T-helper 22 cell (primary cell): ENCODE data around the gene TMEM37.

ENCODE experiments used
- DNase-seq: peaks from one replicate; pipeline ENCODE4 v3.0.0-alpha.2; 2020; ENCODE audit warnings: low read depth

TMEM37 gene

GRCh38 chr2:119419065-119419464, 12.6 kb upstream of the TMEM37 start:
- no peak for DNase-seq

DNA sequence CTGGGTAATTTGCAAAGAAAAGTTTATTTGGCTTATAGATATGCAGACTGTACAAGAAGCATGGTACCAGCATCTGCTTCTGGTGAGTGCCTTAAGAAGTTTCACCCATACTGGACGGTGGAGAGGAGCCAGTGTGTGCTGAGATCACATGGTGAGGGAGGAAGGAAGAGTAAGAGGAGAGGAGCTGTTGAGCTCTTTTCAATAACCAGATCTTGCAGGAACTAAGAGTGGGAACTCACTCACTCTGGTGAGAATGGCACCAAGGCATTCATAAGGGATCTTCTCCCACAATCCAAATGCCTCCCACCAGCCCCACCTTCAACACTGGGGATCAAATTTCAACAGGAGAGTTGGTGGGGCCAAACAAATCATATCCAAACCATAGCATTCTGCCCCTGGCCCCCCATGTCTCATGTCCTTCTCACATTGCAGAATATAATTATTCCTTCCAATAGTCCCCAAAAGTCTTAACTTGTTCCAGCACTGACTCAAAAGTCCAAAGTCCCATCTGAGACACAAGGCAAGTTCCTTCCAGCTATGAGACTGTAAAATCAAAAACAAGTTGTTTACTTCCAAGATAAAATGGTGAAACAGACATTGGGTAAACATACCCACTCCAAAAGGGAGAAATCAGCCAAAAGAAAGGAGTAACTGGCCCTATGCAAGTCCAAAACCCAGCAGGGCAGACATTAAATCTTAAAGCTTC, 11.7 kb upstream of the TMEM37 start:
- no peak for DNase-seq

DNA sequence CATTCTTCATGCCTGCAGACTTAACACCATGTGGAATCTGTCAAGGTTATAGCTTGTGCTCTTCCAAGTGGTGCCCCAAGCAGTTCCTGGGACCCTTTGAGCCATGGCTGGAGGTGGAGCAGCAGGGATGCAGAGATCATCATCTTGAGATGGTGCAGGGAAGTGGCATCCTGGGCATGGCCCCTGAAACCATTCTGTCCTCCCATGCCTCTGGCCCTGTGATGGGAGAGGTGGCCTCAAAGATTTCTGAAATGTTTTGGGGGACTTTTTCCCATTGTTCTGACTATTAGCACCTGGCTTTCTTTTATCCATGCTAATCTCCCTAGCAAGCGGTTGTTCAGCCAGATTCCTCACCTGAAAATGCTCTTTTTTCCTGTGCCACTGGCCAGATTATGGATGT, 10.3 kb upstream of the TMEM37 start:
- DNase-seq = no peak

GRCh38 chr2:119421741-119422140, 9.9 kb upstream of the TMEM37 start:
- no peak for DNase-seq

- no peak for DNase-seq
Observed at GRCh38 chr2:119422360-119423107, 9.1 kb upstream of the TMEM37 start.

- DNase-seq = no peak
Observed at GRCh38 chr2:119423108-119423444, 8.6 kb upstream of the TMEM37 start.

GRCh38 chr2:119423811-119424210, 7.8 kb upstream of the TMEM37 start:
- DNase-seq = no peak

GRCh38 chr2:119424284-119425118, 7.2 kb upstream of the TMEM37 start:
- no peak for DNase-seq

DNA sequence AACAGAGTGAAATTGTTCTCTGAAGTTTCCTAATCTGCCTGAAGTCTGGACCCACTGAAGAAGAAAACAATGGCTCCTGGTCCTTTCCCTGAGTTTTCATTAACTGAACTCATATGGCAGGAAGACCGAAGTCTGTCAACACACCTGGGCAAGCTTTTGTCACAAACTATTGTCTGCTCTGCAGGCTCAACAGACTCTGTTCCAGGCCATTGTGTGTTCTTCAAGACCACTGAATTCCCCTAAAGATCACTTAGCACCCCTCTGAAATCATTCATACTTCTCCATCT, 6.6 kb upstream of the TMEM37 start:
- DNase-seq = no peak

- DNase-seq = no peak
Observed at GRCh38 chr2:119425620-119426395, 5.8 kb upstream of the TMEM37 start.

DNA sequence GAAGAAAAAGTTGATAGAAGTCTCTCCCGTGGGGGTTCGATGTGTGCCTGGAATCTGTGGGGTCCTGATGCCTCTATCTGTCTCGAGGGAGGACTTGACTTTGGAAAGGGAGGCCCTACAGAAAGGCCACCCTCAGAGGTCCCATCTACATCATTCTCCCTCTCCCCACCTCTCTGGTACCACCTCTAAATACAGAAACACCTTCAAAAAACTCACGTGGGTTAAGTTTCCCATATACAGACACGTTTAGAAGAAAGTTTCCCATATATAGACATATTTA, 5.3 kb upstream of the TMEM37 start:
- DNase-seq = no peak

- no peak for DNase-seq
Observed at GRCh38 chr2:119426801-119427395, 4.8 kb upstream of the TMEM37 start.

DNA sequence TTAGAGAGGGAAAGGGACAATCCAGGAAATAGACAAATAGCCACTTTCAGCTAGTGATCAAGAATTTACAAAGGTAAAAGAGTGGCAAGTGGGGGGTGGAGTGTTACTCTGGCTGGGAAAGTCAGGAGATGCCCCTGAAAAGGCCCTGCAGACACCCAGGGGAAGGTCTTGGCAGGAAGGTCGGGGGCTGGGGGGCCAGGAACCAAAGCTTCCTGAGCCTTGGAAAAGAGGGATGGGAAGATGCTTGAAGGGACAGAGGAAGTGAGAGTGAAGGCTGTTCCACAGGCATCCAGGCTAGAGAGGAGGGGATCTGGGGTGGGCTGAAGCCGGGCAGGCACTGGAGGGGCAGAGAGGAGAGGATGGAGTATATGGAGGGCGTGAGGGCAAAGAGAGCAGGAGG, 3.9 kb upstream of the TMEM37 start:
- no peak for DNase-seq

- DNase-seq = no peak
Observed at GRCh38 chr2:119428488-119429224, 3.0 kb upstream of the TMEM37 start.

DNA sequence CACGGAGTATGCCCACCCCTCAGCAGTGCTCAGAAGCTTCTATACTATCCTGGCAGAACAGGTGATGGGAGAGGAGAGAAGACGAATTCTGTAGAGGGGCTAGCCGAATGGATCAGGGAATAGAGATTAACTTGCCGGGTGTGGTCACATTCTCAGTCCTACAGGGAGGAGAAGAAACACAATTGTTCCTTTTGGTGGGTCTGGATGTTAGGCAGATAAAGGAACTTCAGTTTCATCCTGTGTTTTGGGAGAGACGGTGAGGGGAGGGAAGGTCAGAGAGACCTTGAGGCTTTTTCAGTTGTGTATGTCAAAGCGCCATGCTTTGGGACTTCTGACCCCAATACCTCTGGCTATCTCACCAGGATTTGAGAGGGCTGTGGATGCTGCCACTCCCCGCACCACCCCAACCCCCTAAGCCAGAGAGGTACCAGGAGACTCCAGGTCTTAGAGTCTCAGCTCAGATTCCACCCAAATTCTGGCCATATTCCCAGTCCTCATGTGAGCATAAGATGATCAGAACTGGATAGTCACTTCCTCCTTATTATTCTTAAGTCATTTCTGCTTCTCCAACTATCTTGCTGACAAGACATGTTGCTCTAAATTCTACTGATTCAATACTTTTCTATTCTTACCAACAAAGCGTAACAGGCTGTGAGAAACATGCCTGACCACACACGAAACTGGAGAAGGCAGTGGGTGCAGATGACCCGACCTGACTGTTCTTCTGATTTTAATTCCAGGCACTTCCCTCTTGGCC, 2.3 kb upstream of the TMEM37 start:
- DNase-seq = no peak

DNA sequence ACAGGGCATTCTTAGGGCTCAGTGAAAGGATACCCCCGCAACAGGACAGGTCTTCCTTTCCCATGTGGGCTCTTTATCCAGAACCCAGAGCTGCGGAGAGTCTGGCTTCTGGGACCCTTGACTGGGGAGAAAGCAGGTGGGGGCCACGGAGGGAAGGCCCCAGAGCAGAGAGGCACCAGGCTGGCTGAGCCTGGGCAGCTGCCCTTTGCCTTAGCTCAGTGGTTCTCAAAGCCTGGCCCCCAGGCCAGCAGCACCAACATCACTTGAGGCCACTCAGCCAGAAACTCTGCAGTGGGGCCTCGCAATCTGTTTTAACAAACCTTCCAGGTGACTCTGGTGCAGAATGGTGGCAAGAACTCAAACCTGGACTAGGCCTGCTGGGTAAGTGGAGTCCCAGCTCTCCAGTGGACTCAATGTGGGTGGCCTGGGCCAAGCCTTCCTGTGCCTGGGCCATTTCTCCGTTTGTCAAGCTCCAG, 1.6 kb upstream of the TMEM37 start:
- no peak for DNase-seq

DNA sequence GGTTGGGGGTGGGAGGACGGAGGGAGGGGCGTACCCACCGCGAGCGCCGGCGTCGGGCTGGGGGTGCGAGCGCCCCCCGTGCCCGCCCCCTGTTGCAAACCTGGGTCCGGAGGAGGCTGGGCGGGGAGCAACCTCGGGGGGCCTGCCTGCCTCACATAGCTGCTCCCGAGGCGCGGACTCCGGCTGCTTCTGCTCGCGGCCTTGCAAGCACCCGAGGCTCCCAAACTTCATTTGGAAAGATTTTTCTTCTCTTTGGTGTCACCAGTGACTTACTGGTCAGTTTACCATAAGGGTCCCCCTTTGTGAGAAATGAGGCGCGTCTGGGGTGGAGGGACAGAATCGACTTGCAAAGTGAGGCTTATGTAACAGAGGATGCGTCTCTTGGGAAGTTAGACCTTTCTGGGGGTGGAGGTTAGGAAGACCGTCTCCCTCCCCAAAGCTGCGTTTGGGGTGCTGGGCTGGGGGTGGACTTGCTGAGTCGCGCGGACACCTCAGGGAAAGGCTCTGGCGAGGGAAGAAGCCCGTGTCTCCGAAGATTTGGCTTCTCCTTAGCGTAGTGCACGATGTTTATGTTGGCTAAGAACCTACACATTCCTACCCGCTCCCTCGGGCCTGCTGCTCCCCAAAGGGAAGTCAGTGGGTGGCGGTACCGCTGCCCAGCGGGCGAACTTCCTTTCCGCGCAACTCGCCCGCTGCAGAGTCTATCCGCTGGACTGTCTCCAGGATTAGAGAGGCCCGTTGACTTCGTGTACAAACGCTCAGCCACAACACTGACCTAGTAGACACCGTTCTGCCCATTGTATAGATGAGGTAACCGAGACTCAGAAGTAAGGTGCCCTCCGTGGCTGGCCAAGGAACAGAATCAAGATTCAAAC, 559 bp downstream of the TMEM37 start:
- DNase-seq = no peak

DNA sequence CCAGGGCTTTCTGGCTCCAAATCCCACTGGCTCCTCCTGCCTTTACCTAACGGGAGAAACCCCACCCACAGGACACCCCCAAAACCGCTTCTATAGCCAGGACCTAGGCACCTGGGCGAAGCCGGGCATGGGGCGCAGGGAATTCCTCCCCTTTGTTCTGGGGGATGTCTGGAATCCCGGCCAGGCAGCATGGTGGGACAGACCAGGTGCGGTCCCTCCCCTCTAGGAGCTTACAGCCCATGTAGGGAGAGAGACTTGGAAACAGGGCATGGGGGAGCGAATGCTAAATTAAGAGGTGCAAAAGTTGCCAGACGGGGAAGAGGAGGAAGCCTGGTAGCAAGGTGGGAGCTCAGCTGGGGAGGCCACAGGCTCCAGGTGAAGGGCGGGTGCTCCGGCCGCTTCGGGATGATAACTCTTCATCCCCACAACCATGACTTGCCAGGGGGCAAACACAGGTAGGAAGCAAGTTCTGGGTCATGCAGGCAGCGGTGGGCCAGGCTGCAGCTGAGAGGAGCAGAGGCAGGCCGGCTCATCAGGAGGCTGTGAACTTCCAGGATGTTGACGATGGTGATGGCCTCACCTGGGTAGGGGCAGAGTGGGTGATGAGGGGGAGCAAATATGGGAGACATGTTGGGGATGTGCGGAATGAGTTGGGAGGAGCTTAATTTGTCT, 1.3 kb downstream of the TMEM37 start:
- DNase-seq = no peak
